ENCODE data around the gene EEF1A1. TPM values are rescaled to one million over a fixed set of nuclear protein-coding genes. Genes with fewer than 3 reads are reported as not detected.

EEF1A1 gene
- total and polyA plus RNA-seq, 2 of the 4 experiments (the other 2 are of a cell fraction), result 14,757 to 30,152 TPM

GRCh38 chr6:73471686-73472290 lies 49.0 kb downstream of the EEF1A1 start:
- H3K36me3 ChIP-seq (ENCODE audit: control insufficient read depth, insufficient read depth, low read length), result peaks cover 46% of the 10 kb centered on the region

More at GRCh38 chr6:73471686-73472290, 49.0 kb downstream of the EEF1A1 start:
- no CpG with 5 or more reads among the region's 2 CpGs for WGBS, 2 experiments (ENCODE audit: extremely low coverage in 2 of 2, insufficient read length in 1 of 2)
- Histone ChIP-seq H3K4ac (ENCODE audit: low read depth, low read length) (no peak overlapping the region), H3K9me3 (ENCODE audit: control insufficient read depth, insufficient read depth, low read length) (no peaks in the 10 kb centered on the region), H3K56ac (ENCODE audit: extremely low read depth, insufficient read depth, low read length) (no peak overlapping the region), H3K9ac (ENCODE audit: low read depth, low read length) (no peak overlapping the region), H3K23ac (ENCODE audit: low read depth, low read length) (no peak overlapping the region), H4K91ac (ENCODE audit: insufficient read depth, low read depth, low read length) (no peak overlapping the region), H3K27ac (ENCODE audit: insufficient read depth, low read length) (no peak overlapping the region), H3K27me3 (ENCODE audit: control insufficient read depth, insufficient read depth, low read length) (no peaks in the 10 kb centered on the region), H2BK15ac (ENCODE audit: low read depth, low read length) (no peak overlapping the region), H3K79me1 (ENCODE audit: low read depth in 1 of 2, low read length in 2 of 2) (peaks cover 0 to 5% of the 10 kb centered on the region in 2 experiments; a peak in 1 of 4 replicates), H2AFZ (replicated peaks; ENCODE audit: low read length, poor library complexity) (no peak overlapping the region), H3K14ac (replicated peaks; ENCODE audit: low read depth, low read length) (no peak overlapping the region), H3K4me1 (ENCODE audit: control insufficient read depth, insufficient read depth, low read length) (no peaks in the 10 kb centered on the region), H3K4me3 (ENCODE audit: insufficient read depth, low read depth, low read length) (no peak overlapping the region), H3K4me2 (ENCODE audit: low read depth, low read length) (no peak overlapping the region), H2AK5ac (ENCODE audit: low read depth, low read length) (no peak overlapping the region), H2AK9ac (replicated peaks; ENCODE audit: low read depth, low read length, poor library complexity) (no peak overlapping the region), H2BK20ac (ENCODE audit: low read depth, low read length) (no peak overlapping the region), H4K5ac (ENCODE audit: low read depth, low read length) (no peak overlapping the region), H3K18ac (ENCODE audit: low read depth, low read length) (no peak overlapping the region), H4K20me1 (ENCODE audit: insufficient read depth, low read length) (no peaks in the 10 kb centered on the region), H2BK5ac (ENCODE audit: low read depth, low read length, poor library complexity, severe bottlenecking) (no peak overlapping the region), H3K9me1 (ENCODE audit: insufficient read depth, low read length) (no peaks in the 10 kb centered on the region), H4K8ac (ENCODE audit: low read depth in 2 of 2, low read length in 2 of 2) (no peak overlapping the region), H2BK120ac (ENCODE audit: low read depth, low read length) (no peak overlapping the region)
- DNase-seq (no peak), ATAC-seq (ENCODE audit: low read depth) (no peak)
- ChIA-PET POLR2A (ENCODE audit: unreplicated experiment) (no interaction called here), CTCF (no interaction called here)
- dilution Hi-C loops (cut with HindIII; ENCODE audit: low sequenced_read_pairs, unreplicated experiment) (no loop called here), intact Hi-C loops (cut with micrococcal nuclease) (no loop called here), in situ Hi-C loops (cut with MboI; ENCODE audit: low sequenced_read_pairs) (no loop called here)
- no TSS peak for BruUV-seq (replicated peaks)
- TF ChIP-seq MAZ (IDR thresholded peaks at IDR 0.05; ENCODE audit: borderline replicate concordance, low read depth, low read length), result no peak
- no peak for TF ChIP-seq MAFK (IDR thresholded peaks at IDR 0.05; ENCODE audit: low read depth, low read length)
- TF ChIP-seq POLR2A (IDR thresholded peaks at IDR 0.05; ENCODE audit: low read depth, low read length), result no peak
- no peak for TF ChIP-seq RAD21 (IDR thresholded peaks at IDR 0.05; ENCODE audit: low read length)
- no peak for TF ChIP-seq FOS (IDR thresholded peaks at IDR 0.05; ENCODE audit: low read depth, low read length)
- TF ChIP-seq CEBPB (IDR thresholded peaks at IDR 0.05; ENCODE audit: low read depth, low read length), result no peak
- TF ChIP-seq BHLHE40 (IDR thresholded peaks at IDR 0.05; ENCODE audit: low read depth, low read length), result no peak
- no peak for TF ChIP-seq MXI1 (IDR thresholded peaks at IDR 0.05; ENCODE audit: borderline replicate concordance, low read depth, low read length)

Small RNA genes lying within 50 kb of the gene (microRNA-seq; reads per million reads assigned to microRNA genes)
- not detected for gene AL603910.2 (ENCODE audit: insufficient read depth, insufficient read length)
- not detected for gene RN7SL827P (ENCODE audit: insufficient read depth, insufficient read length)

Small RNA genes lying within 50 kb of the gene (small RNA-seq; reads per million reads assigned to genes)
- 0 reads per million in 5 experiments for gene AL603910.2
- 0 reads per million in 5 experiments for gene RN7SL827P

Other genes starting within 250 kb of the EEF1A1 start
- not detected in 2 replicates for gene DPPA5, start 166.8 kb downstream of the EEF1A1 start, total RNA-seq (2012; rRNA removed)
- gene DPPA5, start 166.8 kb downstream of the EEF1A1 start, polyA plus RNA-seq (2012; rRNA removed), result not detected in 2 replicates
- not detected in 2 replicates for gene KHDC3L, start 158.4 kb downstream of the EEF1A1 start, total RNA-seq (2012; rRNA removed)
- gene KHDC3L, start 158.4 kb downstream of the EEF1A1 start, polyA plus RNA-seq (2012; rRNA removed), result not detected in 2 replicates
- not detected in 2 replicates for gene OOEP, start 151.1 kb downstream of the EEF1A1 start, total RNA-seq (2012; rRNA removed)
- gene OOEP, start 151.1 kb downstream of the EEF1A1 start, polyA plus RNA-seq (2012; rRNA removed), result not detected in 2 replicates
- under 0.01 TPM in 1 of 2 replicates, not detected in the other for gene DDX43, start 126.2 kb downstream of the EEF1A1 start, total RNA-seq (2012; rRNA removed)
- gene DDX43, start 126.2 kb downstream of the EEF1A1 start, polyA plus RNA-seq (2012; rRNA removed), result 0.07 TPM in 1 of 2 replicates, not detected in the other
- gene CGAS, start 68.7 kb downstream of the EEF1A1 start, total RNA-seq (2012; rRNA removed), result 1.6 and 4.2 TPM in 2 replicates
- 1.3 and 1.5 TPM in 2 replicates for gene CGAS, start 68.7 kb downstream of the EEF1A1 start, polyA plus RNA-seq (2012; rRNA removed)
- 34.7 and 39.8 TPM in 2 replicates for gene MTO1, start 59.3 kb downstream of the EEF1A1 start, total RNA-seq (2012; rRNA removed)
- gene MTO1, start 59.3 kb downstream of the EEF1A1 start, polyA plus RNA-seq (2012; rRNA removed), result 12.7 and 15.0 TPM in 2 replicates
- 27.2 and 37.5 TPM in 2 replicates for gene SLC17A5, start 133.0 kb upstream of the EEF1A1 start, total RNA-seq (2012; rRNA removed)
- gene SLC17A5, start 133.0 kb upstream of the EEF1A1 start, polyA plus RNA-seq (2012; rRNA removed), result 18.7 and 20.8 TPM in 2 replicates
- 5.0 and 7.2 TPM in 2 replicates for gene CD109, start 175.2 kb upstream of the EEF1A1 start, total RNA-seq (2012; rRNA removed)
- 2.6 and 3.6 TPM in 2 replicates for gene CD109, start 175.2 kb upstream of the EEF1A1 start, polyA plus RNA-seq (2012; rRNA removed)

Data from IMR-90 (cell line).